Suprapubic skin (tissue), 4 donors: ENCODE measurements around the gene STK25. TPM values are rescaled to one million over a fixed set of nuclear protein-coding genes. Genes with fewer than 3 reads are reported as not detected.

ENCODE experiments used
- total RNA-seq, 4 donors: library from RNA; depleted of rRNA; stranded (reverse); fragments of >200 nt; gene quantifications; one replicate each; pipeline ENCODE4 v1.1.0, GENCODE V29; 2016

Gene STK25
- total RNA-seq, 4 donors from 2014 or later, result 131 to 232 (median 147) TPM

Other genes starting within 250 kb of the STK25 start
- gene HDLBP, start 192.9 kb downstream of the STK25 start, total RNA-seq, result 100 to 1,000 TPM; 263 to 400 (median 287) TPM
- gene SEPTIN2, start 192.7 kb downstream of the STK25 start, total RNA-seq, result 100 to 1,000 TPM; 126 to 233 (median 165) TPM
- gene FARP2, start 152.3 kb downstream of the STK25 start, total RNA-seq, result 100 to 1,000 TPM in 2 of 4 donors, 10 to 100 TPM in 2; 70.0 to 185 (median 95.5) TPM
- 10 to 100 TPM; 32.4 to 61.6 (median 60.5) TPM for gene BOK, start 50.2 kb upstream of the STK25 start, total RNA-seq
- gene THAP4, start 128.6 kb upstream of the STK25 start, total RNA-seq, result 10 to 100 TPM; 46.4 to 56.2 (median 51.2) TPM
- 100 to 1,000 TPM in 1 of 4 donors, 10 to 100 TPM in 3; 50.5 to 173 (median 88.0) TPM for gene ATG4B, start 129.1 kb upstream of the STK25 start, total RNA-seq
- gene DTYMK, start 178.2 kb upstream of the STK25 start, total RNA-seq, result 10 to 100 TPM; 14.6 to 29.1 (median 18.2) TPM
- gene ING5, start 193.5 kb upstream of the STK25 start, total RNA-seq, result 10 to 100 TPM; 32.1 to 94.9 (median 46.4) TPM
- gene D2HGDH, start 226.0 kb upstream of the STK25 start, total RNA-seq, result 100 to 1,000 TPM in 1 of 4 donors, 10 to 100 TPM in 3; 37.7 to 160 (median 62.2) TPM